Kidney epithelial cell (primary cell): ENCODE measurements around the gene FOXA3. TPM values are rescaled to one million over a fixed set of nuclear protein-coding genes. Genes with fewer than 3 reads are reported as not detected.

ENCODE experiments used
- DNase-seq: peaks from one replicate; pipeline ENCODE4 v3.0.0-alpha.2; 2010; ENCODE audit warnings: low read depth
- H3K27me3 ChIP-seq: 2 replicates; pipeline ENCODE4 v1.6.0; 2011; ENCODE audit warnings: low read length; ENCODE audit not compliant: control insufficient read depth, insufficient read depth
- H3K36me3 ChIP-seq: 2 replicates; pipeline ENCODE4 v1.5.1; 2011; ENCODE audit warnings: low read length; ENCODE audit not compliant: control insufficient read depth, insufficient read depth
- H3K4me3 ChIP-seq: 2 replicates; pipeline ENCODE4 v1.5.1; 2011; ENCODE audit warnings: low read depth, mild to moderate bottlenecking, control low read depth, low read length
- CTCF ChIP-seq: IDR thresholded peaks from 2 replicates; pipeline ENCODE4 v1.5.1; 2011; ENCODE audit warnings: mild to moderate bottlenecking, moderate library complexity, low read length, control low read depth, inconsistent platforms; ENCODE audit not compliant: insufficient read depth, poor library complexity, severe bottlenecking
- total RNA-seq: library from RNA; depleted of rRNA; stranded (reverse); fragments of >200 nt; gene quantifications from 2 replicates; pipeline ENCODE4 v1.2.3, GENCODE V29; 2015

Gene FOXA3
- total RNA-seq, 1 donor from 2014 or later, result 0.50 TPM

DNA sequence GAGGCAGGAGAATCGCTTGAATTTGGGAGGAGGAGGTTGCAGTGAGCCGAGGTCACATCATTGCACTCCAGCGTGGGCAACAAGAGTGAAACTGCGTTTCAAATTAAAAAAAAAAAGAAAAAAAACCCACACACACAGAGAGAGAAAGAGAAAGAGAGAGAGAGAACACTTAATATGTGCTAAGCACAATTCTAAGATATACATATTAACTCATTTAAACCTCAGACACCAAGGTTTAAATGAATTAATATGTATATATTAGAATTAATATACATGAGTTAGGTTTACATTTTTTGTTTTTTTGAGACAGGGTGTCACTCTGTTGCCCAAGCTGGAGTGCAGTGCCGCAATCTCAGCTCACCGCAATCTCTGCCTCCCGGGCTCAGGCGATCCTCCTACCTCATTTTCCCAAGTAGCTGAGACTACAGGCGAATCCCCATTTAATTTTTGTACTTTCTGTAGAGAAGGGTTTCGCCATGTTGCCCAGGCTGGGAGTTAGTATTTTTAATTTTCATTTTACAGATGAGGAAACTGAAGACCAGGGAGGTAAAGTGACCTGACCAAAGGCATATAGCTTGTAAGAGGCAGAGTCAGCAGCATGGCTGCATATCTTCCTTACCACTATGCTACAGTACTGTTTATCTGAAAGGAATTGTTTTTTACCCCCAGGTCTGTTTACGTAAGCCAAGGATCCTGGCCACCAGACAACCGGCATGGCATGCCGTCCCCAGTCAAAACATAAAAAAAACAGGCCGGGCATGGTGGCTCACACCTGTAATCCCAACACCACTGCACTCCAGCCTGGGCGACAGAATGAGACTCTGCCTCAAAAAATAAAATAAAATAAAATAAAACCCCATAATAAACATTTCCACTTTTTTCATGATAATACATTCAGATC, 3.5 kb upstream of the FOXA3 start:
- no peak for TF ChIP-seq CTCF
- H3K4me3 ChIP-seq, result no peak overlapping the region
- peaks cover 12% of the 10 kb centered on the region for H3K27me3 ChIP-seq
- peaks cover 2% of the 10 kb centered on the region for H3K36me3 ChIP-seq
- no peak for DNase-seq

DNA sequence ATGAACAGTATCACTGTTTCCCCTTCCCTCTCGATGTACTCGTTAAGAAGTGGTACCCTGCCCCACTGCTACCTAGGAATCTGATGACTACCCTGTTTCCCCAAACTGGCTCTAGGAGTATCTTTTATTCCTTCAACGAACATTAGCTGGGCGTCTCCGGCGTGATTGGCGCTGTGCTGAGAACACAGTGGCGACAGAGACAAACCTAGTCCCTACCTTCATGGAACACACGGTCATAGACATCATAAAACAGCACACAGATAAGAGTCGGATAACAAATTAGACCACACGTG, 1.9 kb upstream of the FOXA3 start:
- no peak for DNase-seq
- peaks cover 13% of the 10 kb centered on the region for H3K27me3 ChIP-seq
- TF ChIP-seq CTCF, result no peak
- H3K36me3 ChIP-seq, result peaks cover 2% of the 10 kb centered on the region
- peak overlapping the region; percentile 84 for H3K4me3 ChIP-seq

DNA sequence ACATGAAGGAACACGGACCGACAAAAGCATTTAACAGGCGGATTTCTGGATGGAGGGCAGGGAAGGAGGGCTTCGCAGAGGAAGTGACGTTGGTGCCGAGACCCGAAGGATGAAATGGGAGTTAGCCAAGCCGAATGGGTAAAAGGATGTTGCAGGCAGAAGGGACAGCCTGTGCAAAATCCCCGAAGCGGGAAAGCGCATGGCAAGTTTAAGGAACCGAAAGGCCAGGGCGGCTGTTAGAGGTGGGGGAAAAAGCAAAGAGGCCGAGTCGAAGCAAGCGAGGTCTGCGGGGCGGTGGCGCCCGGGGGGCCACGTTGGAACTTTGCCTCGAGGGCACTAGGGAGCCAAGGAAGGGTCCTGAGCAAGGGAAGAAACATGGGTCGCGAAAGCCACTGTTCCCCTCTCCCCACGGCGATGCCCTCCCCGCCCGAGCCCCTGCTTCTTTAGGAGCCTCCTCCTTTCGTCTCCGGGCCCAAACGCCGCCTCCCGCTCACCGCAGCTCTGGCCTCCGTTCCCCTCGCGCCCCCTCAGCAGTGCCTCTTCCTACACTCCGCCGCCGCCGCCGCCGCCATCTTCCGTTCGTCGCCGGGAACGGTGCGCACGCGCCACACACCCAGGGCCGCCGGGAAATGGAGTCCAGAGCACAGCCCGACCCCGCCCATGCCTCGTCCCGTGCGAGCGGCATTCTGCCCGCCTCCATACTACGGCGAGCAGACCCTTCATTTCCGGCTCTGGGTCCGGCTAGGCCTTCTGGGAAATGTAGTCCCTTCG, 1.4 kb upstream of the FOXA3 start, which contains the start of gene SYMPK:
Gene SYMPK, minus strand, starts transcription at position 584 of the 771 bp plus-strand sequence. CDS start 8,652 bp downstream, outside the sequence.
- peak within 1 kb of the TSS; percentile 84 for H3K4me3 ChIP-seq
- peak; percentile 90 for DNase-seq
- no peak for TF ChIP-seq CTCF
- H3K36me3 ChIP-seq, result peaks cover 2% of the 10 kb centered on the region
- H3K27me3 ChIP-seq, result peaks cover 13% of the 10 kb centered on the region

- TF ChIP-seq CTCF, result no peak
Observed at GRCh38 chr19:45863335-45863839, 739 bp upstream of the FOXA3 start.

DNA sequence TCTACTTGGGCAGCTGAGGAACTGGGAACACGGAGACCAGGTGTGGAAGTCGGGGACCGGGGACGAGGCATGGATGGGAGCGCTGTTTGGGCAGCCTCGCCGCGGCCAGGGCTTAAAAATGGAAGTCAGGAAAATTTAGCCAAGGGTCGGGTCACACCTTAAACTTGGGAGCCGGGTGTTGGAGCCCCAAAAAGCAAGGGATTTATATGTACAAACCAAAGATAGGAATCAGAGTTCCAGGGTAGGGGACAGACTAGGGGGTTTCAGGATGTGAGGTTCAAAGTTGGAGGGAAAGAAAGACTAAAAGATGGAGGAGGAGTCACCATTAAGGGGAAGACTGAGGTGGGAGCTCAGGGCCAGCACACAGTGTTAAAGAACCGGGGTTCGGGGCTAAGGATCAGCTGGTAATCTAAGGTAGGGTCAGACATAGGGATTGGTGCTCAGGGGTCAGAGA, 530 bp downstream of the FOXA3 start:
- Histone ChIP-seq H3K36me3 (no peaks in the 10 kb centered on the region), H3K4me3 (peak overlapping the region; percentile 57), H3K27me3 (peaks cover 13% of the 10 kb centered on the region)
- no peak for TF ChIP-seq CTCF
- DNase-seq, result no peak

More at GRCh38 chr19:45863335-45863839, 739 bp upstream of the FOXA3 start:
- peak overlapping the region; percentile 25 for H3K4me3 ChIP-seq
- DNase-seq, result no peak
- peaks cover 13% of the 10 kb centered on the region for H3K27me3 ChIP-seq
- H3K36me3 ChIP-seq, result peaks cover 2% of the 10 kb centered on the region
